ENCODE results near the gene NBAS. TPM values are rescaled to one million over a fixed set of nuclear protein-coding genes. Genes with fewer than 3 reads are reported as not detected.

The NBAS gene
- total and polyA plus RNA-seq, 9 of the 15 experiments (the other 6 are each of a cell fraction or from before 2014, with no cell fraction given): 15.3 to 94.4 (median 69.9) TPM

- no peak for TF ChIP-seq BCL6 (CRISPR knock-in tag; IDR thresholded peaks at IDR 0.05)
- no peak for TF ChIP-seq HMG20B (CRISPR knock-in tag; IDR thresholded peaks at IDR 0.05)
- peak; percentile 64; the same call in 1 of the 2 replicates for TF ChIP-seq SOX6 (IDR thresholded peaks at IDR 0.05)
- TF ChIP-seq XRCC3 (IDR thresholded peaks at IDR 0.05): no peak
- peak; percentile 97 for TF ChIP-seq U2AF1 (optimal IDR thresholded peaks at IDR 0.05; ENCODE audit: low read depth, low read length)
- no peak for TF ChIP-seq TCF15 (CRISPR knock-in tag; IDR thresholded peaks at IDR 0.05)
- no peak for TF ChIP-seq NFIX (CRISPR knock-in tag; IDR thresholded peaks at IDR 0.05; ENCODE audit: low read depth)
- peak; percentile 86 for TF ChIP-seq VEZF1 (CRISPR knock-in tag; IDR thresholded peaks at IDR 0.05)
- peak; percentile 45 for TF ChIP-seq SAP30 (IDR thresholded peaks at IDR 0.05; ENCODE audit: borderline replicate concordance, insufficient read depth, low read depth, low read length, poor library complexity, severe bottlenecking)
- TF ChIP-seq KDM2B (CRISPR knock-in tag; IDR thresholded peaks at IDR 0.05): no peak
- TF ChIP-seq ELF4 (CRISPR knock-in tag; IDR thresholded peaks at IDR 0.05): peak; percentile 62; the same call in 1 of the 2 replicates
- no peak for TF ChIP-seq HNRNPUL1 (IDR thresholded peaks at IDR 0.05; ENCODE audit: low read length)
- no peak; a peak in 1 of 4 replicates for TF ChIP-seq TBL1XR1 (IDR thresholded peaks at IDR 0.05; ENCODE audit: low read length in 2 of 2)
- peak; percentile 91 for TF ChIP-seq POLR2AphosphoS5 (IDR thresholded peaks at IDR 0.05; ENCODE audit: control insufficient read depth, insufficient read depth, low read depth, low read length)
- TF ChIP-seq MEF2D (tag; conservative IDR thresholded peaks at IDR 0.05; ENCODE audit: low read depth): 0 out of 2 replicates have a peak, but pooled peaks have one; percentile 22
- no peak for TF ChIP-seq HEY1 (CRISPR knock-in tag; IDR thresholded peaks at IDR 0.05; ENCODE audit: borderline replicate concordance)
- TF ChIP-seq ZNF449 (CRISPR knock-in tag; IDR thresholded peaks at IDR 0.05): no peak
- peak; percentile 48; the same call in 1 of the 2 replicates for TF ChIP-seq KLF1 (tag; IDR thresholded peaks at IDR 0.05)
- no peak for TF ChIP-seq HOXB6 (CRISPR knock-in tag; IDR thresholded peaks at IDR 0.05; ENCODE audit: borderline replicate concordance)
- no peak for TF ChIP-seq ERF (CRISPR knock-in tag; IDR thresholded peaks at IDR 0.05)
- TF ChIP-seq SMAD3 (CRISPR knock-in tag; conservative IDR thresholded peaks at IDR 0.05): no peak
- peak; percentile 47; the same call in 1 of the 2 replicates for TF ChIP-seq E2F1 (CRISPR knock-in tag; IDR thresholded peaks at IDR 0.05)
- TF ChIP-seq ZNF134 (CRISPR knock-in tag; conservative IDR thresholded peaks at IDR 0.05): no peak; the same call in 1 of the 2 replicates
- TF ChIP-seq YY1 (IDR thresholded peaks at IDR 0.05; ENCODE audit: borderline replicate concordance in 1 of 3, control insufficient read depth in 1 of 3, extremely low read depth in 1 of 3, insufficient read depth in 3 of 3, insufficient read length in 1 of 3, insufficient replicate concordance in 2 of 3, low read depth in 1 of 3, low read length in 2 of 3): peak; percentile 53 to 92 (median 91)
These were observed 30.7 kb upstream of the NBAS start, which contains the start of gene DDX1 (continued) for GRCh38 chr2:15591692-15592463.

Measured in K562 (cell line).